ENCODE results near the gene KIDINS220. TPM values are rescaled to one million over a fixed set of nuclear protein-coding genes. Genes with fewer than 3 reads are reported as not detected.

KIDINS220 gene
- total and polyA plus RNA-seq, 2 of the 13 experiments (the other 11 are each of a cell fraction or from before 2014, with no cell fraction given) = 25.2 to 32.3 TPM

DNA sequence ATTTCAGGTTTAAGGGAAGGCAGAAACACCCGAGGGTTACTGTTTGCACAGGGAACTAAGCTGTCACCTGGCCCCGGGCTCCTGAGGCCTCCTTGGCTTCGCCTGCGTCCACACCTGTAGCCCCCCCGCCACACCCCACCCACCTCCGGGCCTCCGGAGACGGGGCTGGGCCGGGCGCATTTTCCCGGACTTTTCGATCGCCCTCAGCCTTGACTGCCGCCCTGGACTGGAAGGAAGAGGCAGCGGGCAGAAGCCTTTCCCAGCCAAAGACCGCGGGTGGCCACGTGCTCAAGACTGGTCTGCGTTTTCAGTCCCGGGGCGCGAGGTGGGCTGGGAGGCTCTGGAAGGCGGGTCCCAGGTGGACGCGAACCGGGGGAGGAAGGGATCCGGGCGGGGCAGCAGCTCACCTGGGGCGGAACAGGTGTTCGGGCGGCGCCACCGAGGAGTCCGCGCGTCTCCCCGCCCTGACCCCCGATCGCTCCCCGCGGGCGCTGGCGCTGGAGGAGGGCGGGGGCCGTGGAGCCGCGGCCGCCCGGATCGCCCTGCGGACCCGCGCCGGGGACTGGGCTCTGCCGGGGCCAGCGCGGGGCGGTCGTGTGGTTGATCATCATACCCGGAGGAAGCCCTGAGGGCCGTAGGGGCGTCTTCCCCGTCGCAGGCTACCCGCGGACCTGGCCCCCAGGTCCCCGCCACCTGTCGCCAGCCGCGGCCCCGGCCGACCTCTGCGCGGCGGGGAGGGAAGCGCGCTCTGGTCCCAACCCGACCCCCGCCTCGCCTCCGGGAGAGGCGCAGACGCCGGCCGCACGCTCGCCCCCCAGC, 152.3 kb downstream of the KIDINS220 start (continued):
- peak; percentile 100 for TF ChIP-seq AGO2 (optimal IDR thresholded peaks at IDR 0.05; ENCODE audit: low read depth, low read length)
- TF ChIP-seq, protein P1, sequence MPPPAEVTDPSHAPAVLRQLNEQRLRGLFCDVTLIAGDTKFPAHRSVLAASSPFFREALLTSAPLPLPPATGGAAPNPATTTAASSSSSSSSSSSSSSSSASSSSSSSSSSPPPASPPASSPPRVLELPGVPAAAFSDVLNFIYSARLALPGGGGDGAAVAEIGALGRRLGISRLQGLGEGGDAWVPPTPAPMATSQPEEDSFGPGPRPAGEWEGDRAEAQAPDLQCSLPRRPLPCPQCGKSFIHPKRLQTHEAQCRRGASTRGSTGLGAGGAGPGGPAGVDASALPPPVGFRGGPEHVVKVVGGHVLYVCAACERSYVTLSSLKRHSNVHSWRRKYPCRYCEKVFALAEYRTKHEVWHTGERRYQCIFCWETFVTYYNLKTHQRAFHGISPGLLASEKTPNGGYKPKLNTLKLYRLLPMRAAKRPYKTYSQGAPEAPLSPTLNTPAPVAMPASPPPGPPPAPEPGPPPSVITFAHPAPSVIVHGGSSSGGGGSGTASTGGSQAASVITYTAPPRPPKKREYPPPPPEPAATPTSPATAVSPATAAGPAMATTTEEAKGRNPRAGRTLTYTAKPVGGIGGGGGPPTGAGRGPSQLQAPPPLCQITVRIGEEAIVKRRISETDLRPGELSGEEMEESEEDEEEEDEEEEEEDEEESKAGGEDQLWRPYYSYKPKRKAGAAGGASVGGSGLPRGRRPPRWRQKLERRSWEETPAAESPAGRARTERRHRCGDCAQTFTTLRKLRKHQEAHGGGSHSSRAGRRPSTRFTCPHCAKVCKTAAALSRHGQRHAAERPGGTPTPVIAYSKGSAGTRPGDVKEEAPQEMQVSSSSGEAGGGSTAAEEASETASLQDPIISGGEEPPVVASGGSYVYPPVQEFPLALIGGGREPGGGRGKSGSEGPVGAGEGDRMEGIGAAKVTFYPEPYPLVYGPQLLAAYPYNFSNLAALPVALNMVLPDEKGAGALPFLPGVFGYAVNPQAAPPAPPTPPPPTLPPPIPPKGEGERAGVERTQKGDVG (CRISPR knock-in tag; IDR thresholded peaks at IDR 0.05; ENCODE audit: borderline replicate concordance) = 0 out of 2 replicates have a peak, but pooled peaks have one; percentile 50
- no peak for TF ChIP-seq PHB2 (IDR thresholded peaks at IDR 0.05; ENCODE audit: partially characterized antibody)
- TF ChIP-seq STAG1 (CRISPR knock-in tag; IDR thresholded peaks at IDR 0.05) = peak; percentile 32; the same call in 1 of the 2 replicates
- TF ChIP-seq, protein P2, sequence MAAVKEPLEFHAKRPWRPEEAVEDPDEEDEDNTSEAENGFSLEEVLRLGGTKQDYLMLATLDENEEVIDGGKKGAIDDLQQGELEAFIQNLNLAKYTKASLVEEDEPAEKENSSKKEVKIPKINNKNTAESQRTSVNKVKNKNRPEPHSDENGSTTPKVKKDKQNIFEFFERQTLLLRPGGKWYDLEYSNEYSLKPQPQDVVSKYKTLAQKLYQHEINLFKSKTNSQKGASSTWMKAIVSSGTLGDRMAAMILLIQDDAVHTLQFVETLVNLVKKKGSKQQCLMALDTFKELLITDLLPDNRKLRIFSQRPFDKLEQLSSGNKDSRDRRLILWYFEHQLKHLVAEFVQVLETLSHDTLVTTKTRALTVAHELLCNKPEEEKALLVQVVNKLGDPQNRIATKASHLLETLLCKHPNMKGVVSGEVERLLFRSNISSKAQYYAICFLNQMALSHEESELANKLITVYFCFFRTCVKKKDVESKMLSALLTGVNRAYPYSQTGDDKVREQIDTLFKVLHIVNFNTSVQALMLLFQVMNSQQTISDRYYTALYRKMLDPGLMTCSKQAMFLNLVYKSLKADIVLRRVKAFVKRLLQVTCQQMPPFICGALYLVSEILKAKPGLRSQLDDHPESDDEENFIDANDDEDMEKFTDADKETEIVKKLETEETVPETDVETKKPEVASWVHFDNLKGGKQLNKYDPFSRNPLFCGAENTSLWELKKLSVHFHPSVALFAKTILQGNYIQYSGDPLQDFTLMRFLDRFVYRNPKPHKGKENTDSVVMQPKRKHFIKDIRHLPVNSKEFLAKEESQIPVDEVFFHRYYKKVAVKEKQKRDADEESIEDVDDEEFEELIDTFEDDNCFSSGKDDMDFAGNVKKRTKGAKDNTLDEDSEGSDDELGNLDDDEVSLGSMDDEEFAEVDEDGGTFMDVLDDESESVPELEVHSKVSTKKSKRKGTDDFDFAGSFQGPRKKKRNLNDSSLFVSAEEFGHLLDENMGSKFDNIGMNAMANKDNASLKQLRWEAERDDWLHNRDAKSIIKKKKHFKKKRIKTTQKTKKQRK (IDR thresholded peaks at IDR 0.05; ENCODE audit: low read length) = no peak
- TF ChIP-seq RBFOX2 (IDR thresholded peaks at IDR 0.05; ENCODE audit: low read depth, low read length) = peak; percentile 98
- TF ChIP-seq ZNF674 (CRISPR knock-in tag; IDR thresholded peaks at IDR 0.05; ENCODE audit: low read depth) = 0 out of 2 replicates have a peak, but pooled peaks have one; percentile 84
- TF ChIP-seq ZSCAN25 (CRISPR knock-in tag; IDR thresholded peaks at IDR 0.05) = no peak; the same call in 1 of the 2 replicates
- TF ChIP-seq, protein P3, sequence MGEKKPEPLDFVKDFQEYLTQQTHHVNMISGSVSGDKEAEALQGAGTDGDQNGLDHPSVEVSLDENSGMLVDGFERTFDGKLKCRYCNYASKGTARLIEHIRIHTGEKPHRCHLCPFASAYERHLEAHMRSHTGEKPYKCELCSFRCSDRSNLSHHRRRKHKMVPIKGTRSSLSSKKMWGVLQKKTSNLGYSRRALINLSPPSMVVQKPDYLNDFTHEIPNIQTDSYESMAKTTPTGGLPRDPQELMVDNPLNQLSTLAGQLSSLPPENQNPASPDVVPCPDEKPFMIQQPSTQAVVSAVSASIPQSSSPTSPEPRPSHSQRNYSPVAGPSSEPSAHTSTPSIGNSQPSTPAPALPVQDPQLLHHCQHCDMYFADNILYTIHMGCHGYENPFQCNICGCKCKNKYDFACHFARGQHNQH (CRISPR knock-in tag; IDR thresholded peaks at IDR 0.05) = 0 out of 2 replicates have a peak, but pooled peaks have one; percentile 45
- peak; percentile 0; the same call in 1 of the 2 replicates for TF ChIP-seq ZNF776 (CRISPR knock-in tag; IDR thresholded peaks at IDR 0.05)
- TF ChIP-seq ZNF879 (CRISPR knock-in tag; IDR thresholded peaks at IDR 0.05) = no peak
- TF ChIP-seq PLRG1 (conservative IDR thresholded peaks at IDR 0.05) = no peak
- no peak; the same call in 1 of the 2 replicates for TF ChIP-seq NFKBIZ (CRISPR knock-in tag; IDR thresholded peaks at IDR 0.05)
- TF ChIP-seq TGIF2 (CRISPR knock-in tag; IDR thresholded peaks at IDR 0.05) = peak; percentile 49
- TF ChIP-seq, protein P4, sequence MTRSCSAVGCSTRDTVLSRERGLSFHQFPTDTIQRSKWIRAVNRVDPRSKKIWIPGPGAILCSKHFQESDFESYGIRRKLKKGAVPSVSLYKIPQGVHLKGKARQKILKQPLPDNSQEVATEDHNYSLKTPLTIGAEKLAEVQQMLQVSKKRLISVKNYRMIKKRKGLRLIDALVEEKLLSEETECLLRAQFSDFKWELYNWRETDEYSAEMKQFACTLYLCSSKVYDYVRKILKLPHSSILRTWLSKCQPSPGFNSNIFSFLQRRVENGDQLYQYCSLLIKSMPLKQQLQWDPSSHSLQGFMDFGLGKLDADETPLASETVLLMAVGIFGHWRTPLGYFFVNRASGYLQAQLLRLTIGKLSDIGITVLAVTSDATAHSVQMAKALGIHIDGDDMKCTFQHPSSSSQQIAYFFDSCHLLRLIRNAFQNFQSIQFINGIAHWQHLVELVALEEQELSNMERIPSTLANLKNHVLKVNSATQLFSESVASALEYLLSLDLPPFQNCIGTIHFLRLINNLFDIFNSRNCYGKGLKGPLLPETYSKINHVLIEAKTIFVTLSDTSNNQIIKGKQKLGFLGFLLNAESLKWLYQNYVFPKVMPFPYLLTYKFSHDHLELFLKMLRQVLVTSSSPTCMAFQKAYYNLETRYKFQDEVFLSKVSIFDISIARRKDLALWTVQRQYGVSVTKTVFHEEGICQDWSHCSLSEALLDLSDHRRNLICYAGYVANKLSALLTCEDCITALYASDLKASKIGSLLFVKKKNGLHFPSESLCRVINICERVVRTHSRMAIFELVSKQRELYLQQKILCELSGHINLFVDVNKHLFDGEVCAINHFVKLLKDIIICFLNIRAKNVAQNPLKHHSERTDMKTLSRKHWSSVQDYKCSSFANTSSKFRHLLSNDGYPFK (CRISPR knock-in tag; IDR thresholded peaks at IDR 0.05; ENCODE audit: borderline replicate concordance) = peak; percentile 77; the same call in 1 of the 2 replicates
- peak; percentile 37; the same call in 1 of the 2 replicates for TF ChIP-seq ZBTB7B (CRISPR knock-in tag; IDR thresholded peaks at IDR 0.05)
- peak; percentile 43; the same call in 1 of the 2 replicates for TF ChIP-seq ZNF746 (CRISPR knock-in tag; IDR thresholded peaks at IDR 0.05)
- TF ChIP-seq, protein P5, sequence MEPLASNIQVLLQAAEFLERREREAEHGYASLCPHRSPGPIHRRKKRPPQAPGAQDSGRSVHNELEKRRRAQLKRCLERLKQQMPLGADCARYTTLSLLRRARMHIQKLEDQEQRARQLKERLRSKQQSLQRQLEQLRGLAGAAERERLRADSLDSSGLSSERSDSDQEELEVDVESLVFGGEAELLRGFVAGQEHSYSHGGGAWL (CRISPR knock-in tag; IDR thresholded peaks at IDR 0.05) = peak; percentile 81

All from HepG2 (cell line).